HG02642 (cell line): Measurements from ENCODE around the gene PRR5L.
"Not testable (repeated sequence)": the region's sequence is repeated elsewhere in the genome, so short reads cannot be mapped to it uniquely, and the experiment has no call there.

Experiments
- ATAC-seq: cut with Tn5 transposase; IDR thresholded peaks from one replicate; pipeline ENCODE4 v1.9.1; 2021; ENCODE audit warnings: mild to moderate bottlenecking; ENCODE audit not compliant: unreplicated experiment, poor library complexity

The PRR5L gene

DNA sequence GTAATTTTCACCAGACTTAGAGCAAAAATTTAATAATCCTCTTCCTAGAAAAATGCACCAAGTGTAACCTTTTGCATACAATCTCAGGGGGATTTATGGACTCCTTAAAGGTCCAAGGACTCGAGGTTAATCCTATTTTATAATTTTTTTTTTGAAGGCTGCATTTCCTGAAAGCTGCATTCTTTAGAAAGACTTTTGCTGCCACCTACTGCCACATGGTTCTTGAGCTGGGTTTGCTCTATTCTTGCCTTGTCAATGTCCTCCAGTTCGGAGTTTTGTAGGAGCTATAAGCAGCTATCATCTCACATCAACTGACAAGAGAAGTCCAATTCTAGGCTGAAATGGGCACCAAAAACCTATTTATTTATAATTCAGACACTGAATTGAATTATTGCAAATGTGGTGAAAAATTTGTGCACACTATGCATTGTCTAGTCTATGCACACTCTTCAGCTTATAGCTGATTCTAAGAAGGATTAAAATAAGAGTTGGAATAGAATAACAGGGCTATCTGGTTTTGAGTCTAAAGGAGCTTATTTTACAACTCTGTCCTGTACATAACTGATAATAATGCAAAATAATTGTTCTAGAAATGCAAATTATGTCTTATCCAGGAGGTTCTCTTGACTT is 182.7 kb downstream of the PRR5L start:
- ATAC-seq = no peak

DNA sequence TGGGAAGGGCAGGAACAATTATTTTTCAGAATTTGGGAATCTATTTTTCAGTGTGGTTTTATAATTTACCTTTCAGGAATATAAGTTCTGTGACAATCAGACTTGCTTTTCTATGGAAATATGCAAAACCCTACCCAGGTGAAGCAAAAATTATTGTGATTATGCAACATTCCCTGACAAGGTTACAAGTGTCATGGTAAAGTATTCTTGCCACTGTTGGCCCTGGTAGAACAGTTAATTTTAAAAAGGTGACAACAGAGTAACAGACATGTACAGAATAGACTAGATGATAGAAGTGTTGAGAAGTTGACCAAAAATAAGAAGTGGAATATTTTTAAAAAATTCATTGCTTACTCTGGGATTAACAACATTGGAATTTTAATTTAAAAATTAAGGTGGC is 184.7 kb downstream of the PRR5L start:
- no peak for ATAC-seq

DNA sequence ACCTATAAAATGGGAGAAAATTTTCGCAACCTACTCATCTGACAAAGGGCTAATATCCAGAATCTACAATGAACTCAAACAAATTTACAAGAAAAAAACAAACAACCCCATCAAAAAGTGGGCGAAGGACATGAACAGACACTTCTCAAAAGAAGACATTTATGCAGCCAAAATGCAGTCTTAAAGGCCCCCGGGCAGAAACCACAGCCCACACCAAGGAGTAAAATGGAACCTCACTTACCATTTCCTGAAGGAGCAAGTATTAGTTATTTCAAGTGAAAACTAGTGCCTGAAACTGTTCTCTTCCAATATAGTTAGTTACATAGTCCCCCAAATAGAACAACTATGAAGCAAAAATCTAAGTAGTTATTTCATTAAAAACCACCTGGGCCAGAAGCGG is 187.0 kb downstream of the PRR5L start:
- not testable (repeated sequence) for ATAC-seq

DNA sequence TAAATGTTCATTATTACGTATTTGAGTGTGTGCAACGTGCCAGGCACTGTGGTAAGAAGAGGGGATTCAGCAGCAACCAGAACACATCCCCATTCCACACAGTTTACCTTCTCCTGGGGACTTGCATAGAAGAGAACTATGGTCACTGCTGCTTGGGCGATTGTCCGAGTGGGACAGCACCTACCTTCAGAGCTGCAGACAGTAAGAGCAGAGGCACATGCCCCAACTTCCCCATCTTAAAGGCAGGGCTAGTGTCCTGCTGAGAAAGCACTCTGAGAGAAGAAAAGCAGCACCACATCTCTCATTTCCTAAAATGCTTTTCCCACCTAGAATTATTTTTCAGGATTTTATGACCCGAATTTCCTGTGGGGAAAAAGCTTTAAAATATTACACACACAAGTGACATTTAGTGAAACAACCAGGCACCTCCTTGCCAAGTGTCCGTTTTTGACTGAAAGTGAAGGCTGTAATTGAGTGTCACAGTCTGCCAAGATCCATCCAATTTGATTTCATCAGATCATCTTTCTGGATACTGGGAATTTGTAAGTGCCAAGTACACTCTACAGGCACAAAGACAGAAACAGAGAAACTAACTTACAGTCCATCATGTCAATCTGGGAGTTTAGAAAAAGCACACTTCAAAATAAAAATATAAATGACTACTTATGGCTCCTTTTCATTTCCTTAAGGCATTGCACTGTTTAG is 189.4 kb downstream of the PRR5L start:
- ATAC-seq = no peak

DNA sequence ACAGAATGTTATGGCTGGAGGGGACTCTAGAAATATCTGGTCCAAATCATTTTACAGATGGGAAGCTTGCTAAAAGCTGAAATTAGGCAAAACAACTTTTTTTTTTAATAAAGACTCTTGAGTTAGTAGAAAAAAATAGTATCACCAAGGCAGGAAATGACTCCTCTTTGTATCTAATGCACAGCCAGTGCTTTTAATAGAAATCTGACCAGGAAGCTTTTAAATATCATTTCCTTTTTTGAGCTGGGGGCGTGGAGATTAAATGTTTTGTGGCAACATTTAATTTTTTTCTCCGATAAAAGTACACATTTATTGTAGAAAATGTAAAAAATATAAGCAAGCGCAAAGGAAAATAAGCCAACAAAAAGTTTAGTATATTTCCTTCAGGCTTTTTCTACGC is 191.5 kb downstream of the PRR5L start:
- ATAC-seq = no peak

DNA sequence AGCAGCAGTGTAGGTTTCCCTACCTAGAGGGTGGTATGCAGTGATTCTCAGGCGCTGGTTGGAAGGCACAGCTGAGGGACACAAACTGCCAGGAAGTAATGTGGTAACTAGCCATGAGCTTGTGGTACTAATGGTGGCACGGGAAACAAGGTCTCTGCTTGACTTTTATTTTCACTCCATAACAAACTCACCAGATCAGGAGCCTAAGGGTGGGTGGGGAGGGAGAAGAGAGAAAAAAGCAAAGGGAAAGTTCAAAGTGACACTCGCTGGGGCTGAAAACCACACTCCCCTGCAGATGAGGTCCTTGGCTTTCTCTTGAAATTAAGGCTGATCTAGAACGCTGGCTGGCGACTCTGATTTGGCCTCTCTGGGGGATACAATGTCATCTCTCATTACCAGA is 192.0 kb downstream of the PRR5L start:
- ATAC-seq = no peak

DNA sequence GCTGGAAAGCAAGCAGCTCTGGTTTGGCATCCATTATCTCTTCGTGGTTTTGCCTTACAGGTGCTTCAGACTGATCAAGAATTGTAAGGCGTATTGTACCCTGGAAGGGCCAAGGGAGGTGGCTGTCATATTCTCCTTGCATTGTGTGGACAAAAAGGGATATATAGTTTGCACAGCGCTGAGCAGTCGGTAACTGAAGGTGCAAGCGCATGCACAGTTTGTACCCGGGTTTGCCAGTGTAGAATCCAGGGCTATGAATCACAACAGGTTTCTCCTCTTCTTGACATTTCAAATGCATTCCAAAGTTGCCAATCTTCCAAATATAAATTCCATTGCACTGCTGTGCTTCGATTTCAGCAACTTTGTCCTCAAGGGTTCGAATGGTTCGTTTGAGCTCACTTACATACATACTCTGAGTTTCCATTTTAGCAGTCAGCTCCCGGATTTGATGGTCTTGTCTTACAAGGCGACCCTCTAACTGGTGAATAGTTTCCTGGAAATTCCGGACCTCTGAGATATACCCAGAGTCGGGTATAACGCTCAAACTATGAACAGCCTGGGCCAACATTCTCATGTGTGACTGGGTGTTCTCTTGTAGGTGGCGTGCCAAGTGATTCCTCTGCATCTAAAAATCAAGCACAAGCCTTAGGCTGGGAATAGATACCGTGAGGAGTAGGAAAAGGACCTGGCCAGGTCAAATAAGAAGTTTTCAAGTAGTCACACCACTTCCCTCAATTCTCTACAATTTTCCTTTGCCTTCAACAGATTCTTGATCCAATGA is 194.1 kb downstream of the PRR5L start:
- no peak for ATAC-seq

DNA sequence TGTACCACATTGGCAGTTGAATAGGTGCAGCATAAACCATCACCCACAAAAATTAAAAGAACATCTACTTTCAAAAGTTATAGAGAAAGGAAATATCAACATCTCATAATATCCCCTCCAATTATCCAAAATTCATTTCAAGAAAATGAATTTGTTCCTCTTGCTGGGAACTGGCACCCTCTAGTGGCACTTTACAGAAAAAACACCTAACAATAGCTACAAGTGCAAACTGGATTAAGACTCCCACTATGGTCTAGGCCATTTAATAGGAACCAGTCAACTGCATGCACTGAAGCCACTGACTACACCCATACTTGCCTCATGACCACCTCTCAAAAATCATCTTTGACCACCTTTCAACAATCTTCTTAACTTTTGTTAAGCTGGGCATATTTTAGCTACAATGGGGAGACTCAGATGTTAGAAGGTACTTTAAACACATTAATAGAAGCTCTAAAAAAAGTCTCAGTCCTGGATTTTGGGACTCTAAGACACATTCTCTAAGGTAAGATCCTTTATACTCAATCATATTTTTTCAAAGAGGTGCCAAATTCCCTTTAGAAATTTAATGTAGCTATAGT is 196.7 kb downstream of the PRR5L start:
- no peak for ATAC-seq

DNA sequence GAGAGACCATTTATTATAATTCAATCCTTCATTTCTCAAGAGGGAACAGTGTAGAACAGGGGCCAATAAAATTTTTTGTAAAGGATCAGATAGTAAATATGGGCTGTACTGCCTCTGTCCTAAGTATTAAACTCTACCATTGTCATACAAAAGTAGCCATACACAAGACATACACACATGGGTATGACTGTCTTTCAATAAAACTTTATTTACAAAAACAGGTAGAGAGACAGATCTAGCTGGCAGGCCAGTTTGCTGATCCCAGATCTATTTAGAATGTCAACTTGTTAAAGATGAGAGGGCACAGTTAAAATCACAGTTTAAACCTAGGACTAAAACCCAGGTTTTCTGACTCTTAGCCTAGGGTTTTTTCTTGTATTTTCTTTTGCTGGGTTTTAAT is 197.2 kb downstream of the PRR5L start:
- ATAC-seq = no peak

DNA sequence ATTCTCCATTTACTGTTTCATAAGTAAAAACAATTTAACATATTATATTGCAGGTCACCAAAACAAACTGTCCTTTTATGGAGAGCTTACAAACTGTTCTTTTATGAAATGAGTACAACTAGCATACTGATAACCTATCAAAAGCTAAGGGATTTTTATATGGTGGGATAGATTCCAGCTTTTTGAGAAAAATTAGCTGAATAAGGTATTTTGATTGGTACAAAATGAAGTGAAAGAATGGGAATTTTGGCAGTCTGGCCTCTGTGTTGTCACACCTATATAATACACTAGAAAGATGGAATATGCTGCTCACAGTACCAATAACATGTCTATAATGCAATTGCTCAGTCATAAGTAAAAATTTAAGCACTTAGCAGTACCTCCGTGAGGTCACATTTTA is 202.6 kb downstream of the PRR5L start:
- ATAC-seq = no peak

DNA sequence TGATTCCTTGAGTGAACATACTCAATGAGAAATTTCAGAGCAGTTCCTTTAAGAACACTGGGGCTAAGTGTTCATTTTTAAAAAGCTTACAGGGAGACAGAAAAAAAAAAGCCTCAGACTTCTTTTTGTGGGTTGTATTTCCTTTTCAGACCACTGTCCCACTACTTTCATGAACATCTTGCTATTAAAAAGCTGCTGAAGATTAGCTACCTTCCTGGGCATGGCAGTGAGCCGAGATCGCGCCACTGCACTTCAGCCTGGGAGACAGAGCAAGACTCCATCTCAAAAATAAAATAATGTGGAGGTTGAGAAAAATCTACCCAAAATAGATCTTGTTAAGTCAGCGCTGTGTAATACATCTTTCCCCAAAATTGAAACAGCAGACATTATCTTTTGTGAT is 203.2 kb downstream of the PRR5L start:
- ATAC-seq = no peak

DNA sequence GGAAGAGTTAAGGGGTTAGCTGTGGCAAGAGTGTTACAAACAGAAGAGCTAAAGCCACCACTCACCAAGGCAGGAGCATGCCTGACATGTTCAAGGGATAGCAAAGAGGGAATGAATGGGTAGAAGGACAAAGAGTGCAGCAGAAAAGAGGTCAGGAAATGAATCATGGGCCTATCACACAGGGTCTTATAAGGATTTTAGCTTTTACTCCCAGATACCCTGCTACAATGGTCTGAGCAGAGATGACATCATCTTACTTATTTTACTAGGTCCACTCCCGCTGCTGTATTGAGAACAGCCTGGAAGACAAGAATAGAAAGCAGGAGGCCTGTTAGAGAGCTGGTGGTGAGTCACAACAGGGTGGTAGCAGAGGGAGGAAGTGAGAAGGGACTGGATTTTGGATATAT is 204.2 kb downstream of the PRR5L start:
- ATAC-seq = peak; percentile 88

DNA sequence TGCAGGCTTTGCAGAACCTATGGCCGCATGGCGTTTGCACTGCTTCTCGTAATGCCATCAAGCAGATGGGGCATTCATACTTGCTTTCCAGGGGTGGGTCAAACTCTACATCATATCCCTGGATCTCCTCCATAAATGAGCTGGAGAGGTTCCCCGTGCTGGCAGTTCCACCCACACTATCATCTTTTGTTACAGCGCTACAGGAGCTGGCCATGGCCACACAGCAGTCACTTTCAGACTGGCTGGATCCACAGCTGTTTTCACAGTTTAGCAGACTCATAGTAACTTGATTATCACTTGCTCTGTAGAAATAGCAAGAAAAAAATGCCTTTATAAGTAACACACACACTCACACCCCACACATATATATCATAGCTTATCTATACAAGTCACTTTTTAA is 205.1 kb downstream of the PRR5L start:
- ATAC-seq = no peak

DNA sequence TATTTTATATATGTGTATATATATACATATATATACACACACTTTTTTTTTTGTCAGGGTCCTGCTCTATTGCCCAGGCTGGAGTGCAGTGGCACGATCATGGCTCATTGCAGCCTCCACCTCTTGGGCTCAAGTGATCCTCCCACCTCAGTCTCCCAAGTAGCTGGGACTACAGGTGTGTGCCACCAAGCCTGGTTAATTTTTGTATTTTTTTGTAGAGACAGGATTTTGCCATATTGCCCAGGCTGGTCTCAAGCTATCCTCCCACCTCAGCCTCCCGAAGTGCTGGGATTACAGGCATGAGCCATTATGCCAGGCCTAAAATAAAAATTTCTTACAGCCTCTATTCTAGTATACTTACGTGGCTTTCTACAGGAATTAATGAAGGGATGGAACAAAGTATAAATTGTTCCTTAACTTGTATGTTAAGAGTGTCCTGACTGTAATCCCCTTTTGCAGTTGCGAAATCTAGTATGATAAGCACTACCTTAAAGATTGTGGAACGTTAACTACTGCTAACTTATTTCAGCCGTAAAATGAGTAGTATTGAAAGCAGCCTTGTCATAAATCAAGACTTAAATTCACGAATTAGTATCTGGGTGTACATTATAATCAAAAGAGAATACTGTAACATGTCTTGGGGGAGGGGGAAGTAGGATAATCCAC is 211.9 kb downstream of the PRR5L start:
- no peak for ATAC-seq

DNA sequence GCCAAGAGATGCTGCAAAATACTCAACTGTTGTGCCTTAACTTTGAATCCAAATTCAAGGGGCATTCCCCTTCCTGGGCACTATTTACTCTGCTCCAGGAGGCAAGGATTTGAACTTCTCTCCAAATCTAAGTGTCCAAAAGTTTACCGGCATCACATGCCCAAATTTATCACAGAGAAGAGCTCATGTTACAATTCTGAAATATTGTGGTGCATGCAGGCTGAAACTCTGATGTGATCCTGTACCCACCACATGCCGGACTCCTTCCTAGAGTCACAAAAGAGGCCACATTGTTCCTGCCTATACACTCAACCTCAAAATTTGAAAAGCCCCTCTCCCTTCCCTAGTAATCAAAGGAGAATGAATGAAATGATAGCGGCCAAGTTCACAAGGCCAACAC is 212.7 kb downstream of the PRR5L start:
- no peak for ATAC-seq

DNA sequence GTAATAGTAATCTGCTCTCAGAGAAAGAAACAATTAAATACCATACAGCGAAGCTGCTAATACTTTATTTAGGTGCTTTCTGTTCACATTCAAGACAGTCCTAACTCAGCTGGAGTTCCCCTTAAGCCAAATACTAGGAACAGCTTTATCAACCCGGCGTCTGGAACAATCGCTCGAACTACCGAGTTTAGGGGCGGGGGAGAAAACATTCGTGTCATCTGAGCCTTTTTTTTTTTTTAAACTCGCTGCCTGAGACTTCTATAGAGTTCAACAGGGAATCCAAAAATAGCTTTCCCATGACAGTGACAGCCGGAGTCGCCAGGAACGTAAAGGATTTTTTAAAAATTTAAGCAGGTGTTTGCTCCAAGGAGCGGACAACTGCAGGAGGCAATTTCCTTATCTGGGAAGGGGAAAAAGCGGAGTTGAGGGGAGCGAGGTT is 213.1 kb downstream of the PRR5L start:
- peak; percentile 8 for ATAC-seq

DNA sequence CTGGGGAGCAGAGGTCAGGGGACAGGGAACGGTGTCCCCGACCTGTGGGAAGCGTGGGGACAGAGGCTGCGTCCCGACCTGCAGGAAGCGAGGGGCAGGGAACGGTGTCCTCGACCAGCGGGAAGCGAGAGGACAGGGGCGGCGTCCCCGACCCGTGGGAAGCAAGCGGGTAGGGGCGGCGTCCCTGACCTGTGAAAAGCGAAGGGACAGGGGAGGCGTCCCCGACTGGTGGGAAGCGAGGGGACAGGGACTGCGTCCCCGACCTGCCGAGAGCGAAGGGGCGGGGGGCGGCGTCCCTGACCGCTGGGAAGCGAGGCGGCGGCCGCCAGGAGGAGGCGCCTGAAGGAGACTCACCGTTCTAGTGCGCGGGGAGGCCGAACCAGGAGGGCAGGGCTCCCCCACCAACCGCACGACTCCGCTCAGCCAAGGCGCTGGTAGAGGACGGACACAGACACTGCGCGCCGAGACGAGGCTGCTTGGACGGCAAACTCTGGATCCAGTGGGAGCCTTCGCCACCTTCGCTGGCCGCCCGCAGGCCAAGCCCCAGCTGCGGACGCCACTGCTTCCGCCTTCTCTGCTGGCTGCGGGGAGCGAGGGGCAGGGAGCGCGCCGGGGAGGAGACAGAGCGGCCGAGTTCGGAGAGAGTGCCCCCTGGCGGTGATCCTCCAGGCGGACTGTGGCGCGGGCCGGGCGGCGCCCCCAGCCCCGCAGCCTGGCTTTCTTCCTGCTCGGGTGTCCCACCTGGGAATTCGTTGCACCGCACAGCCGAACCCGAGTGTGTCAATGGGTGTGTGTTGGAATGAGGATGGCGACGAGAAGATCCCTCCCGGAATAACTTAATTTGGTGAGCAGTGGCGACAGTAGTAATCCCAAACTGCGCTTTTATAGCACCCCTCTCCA is 213.9 kb downstream of the PRR5L start, which contains the start of gene TRAF6:
Gene TRAF6, minus strand, starts transcription at position 579 of the 900 bp plus-strand sequence. CDS start 8,757 bp downstream, outside the sequence.
- ATAC-seq = peak; percentile 97

DNA sequence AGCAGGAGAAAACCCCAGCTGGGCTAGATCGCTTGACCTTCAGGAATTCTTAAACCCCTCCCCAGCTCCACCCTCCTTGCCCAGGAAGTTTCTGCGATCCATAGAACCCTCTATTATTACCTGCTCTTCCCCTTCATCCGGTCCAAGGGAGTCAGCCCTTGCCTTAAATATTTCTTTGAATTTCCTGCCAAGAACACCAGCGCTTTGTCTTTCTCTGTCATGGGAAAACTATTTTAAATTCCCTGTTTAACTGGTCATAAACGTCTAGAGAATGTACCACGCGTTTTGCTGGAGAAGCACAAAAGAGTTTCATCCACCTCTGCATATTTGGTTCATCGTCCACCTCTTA is 214.5 kb downstream of the PRR5L start:
- ATAC-seq = no peak

DNA sequence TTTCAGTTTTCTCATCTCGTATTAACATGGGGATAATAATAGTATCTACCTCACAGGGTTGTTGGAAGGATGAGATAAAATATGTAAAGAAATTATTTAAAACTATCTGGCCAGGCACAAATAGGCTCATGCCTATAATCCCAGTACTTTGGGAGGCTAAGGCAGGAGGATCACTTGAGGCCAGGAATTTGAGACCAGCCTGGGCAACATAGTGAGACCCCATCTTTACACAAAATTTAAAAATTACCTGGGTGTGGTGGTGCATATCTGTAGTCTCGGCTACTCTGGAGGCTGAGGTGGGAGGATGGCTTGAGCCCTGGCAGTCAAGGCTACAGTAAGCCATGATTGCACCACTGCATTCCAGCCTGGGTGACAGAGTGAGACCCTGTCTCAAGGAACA is 215.0 kb downstream of the PRR5L start:
- ATAC-seq = not testable (repeated sequence)

DNA sequence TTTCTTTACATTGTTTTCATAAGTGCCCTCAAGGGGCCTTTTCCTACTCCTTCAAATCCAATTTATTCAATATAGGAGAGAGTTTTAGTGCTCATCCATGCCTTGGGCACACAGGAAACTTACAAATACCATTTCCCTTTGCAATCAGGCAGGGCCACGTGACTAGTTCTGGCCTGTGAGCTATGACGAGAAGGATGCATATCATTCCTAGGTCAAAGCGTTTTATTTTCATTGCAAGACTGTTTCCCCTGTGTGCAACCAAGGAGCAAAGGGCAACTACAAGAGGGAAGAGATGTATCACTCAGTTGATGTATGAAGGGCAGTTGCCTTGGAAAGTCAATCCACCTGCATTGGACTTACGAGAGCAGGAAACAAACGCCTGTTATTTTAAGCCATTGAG is 215.9 kb downstream of the PRR5L start:
- no peak for ATAC-seq
